Astrocyte of the cerebellum (primary cell): ENCODE results near the gene CLSTN2.

Experiments
- DNase-seq: peaks from one replicate; pipeline ENCODE4 v3.0.0-alpha.2; 2011; ENCODE audit warnings: low read depth
- H3K4me3 ChIP-seq: 2 replicates; pipeline ENCODE4 v1.5.1; 2011; ENCODE audit warnings: mild to moderate bottlenecking, low read depth, low read length, moderate library complexity
- CTCF ChIP-seq: IDR thresholded peaks from 2 replicates; pipeline ENCODE4 v1.5.1; 2012; ENCODE audit warnings: low read length, low read depth, moderate library complexity, mild to moderate bottlenecking; ENCODE audit errors: missing control alignments
- in situ Hi-C: cut with HindIII; loops from 2 replicates; pipeline ENCODE4 v1.10.0; 2017; ENCODE audit warnings: low sequenced_read_pairs

Gene CLSTN2

GRCh38 chr3:139948898-139949297 lies 13.9 kb downstream of the CLSTN2 start:
- H3K4me3 ChIP-seq = no peak overlapping the region
- TF ChIP-seq CTCF = no peak
- in situ Hi-C loops = no loop called here
- no peak for DNase-seq

DNA sequence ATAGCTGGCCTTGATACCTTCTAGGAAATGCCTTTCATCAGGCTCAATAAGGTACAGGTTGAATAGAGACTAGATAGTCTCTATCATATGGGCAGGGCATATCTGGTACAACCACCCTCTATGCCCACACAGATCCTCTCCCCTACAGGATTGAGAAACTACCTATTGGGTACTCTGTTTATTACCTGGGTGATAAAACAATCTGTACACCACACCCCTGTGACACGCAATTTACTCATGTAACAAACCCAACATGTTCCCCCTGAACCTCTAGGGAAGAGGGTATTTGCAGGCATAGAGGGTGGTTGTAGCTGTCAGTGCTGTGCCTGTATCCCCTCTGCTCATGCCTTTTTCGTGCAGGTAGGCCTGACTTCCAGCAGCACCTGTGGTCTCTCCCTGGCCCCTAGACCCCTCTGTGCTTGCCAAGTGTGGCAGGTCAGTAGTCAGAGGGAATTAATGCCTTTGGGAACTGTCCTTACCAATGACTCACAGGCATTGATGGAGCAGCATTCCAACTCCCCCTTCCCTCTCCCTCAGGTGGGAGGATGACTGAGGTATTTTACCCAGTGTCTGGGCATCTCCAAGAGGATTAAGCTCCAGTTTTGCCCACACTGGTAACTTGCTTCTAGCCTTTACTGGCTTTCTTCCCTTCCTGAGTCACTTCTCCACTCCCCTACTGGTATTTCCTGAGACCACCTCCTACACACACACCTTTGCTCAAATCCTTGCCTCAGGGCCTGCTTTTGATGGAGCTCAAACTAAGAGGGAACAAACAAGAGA lies 18.3 kb downstream of the CLSTN2 start:
- no peak overlapping the region for H3K4me3 ChIP-seq
- in situ Hi-C loops = no loop called here
- no peak for DNase-seq
- TF ChIP-seq CTCF = no peak

DNA sequence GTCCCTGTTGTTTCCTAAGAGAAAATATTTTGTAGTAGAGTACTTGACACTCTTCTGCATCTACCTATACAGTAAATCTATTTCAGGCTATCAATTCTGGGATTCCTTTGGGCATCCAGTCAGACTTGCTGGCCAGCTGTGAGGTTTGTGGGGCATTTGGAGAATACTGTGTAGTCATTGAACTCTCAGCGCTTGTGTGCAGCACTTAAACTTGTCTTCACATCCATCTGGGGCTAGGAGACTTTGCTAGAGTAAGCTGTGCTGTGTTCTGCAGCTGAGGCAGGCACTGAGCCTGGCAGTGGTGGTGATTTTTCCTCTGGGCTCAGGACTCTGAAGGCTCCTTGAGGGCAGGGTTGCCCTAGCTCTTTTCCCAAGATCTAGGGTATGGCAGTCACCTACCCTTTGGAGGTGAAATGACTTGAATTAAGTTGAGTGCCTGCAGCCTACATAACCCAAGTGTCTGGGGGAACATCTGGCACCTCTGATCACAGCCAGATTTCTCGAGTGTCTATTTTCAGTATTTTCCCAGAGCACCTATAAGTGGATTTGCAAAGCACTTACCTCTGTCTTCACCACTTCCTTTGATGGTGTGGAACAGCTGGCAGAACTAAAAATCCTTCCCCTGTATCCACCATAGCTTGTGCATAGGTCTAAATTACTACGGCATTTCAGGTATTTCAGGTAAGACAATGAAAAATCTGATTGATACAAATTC lies 19.3 kb downstream of the CLSTN2 start:
- H3K4me3 ChIP-seq = no peak overlapping the region
- DNase-seq = no peak
- no peak for TF ChIP-seq CTCF
- in situ Hi-C loops = no loop called here

GRCh38 chr3:139957844-139958243 lies 22.9 kb downstream of the CLSTN2 start:
- no peak overlapping the region for H3K4me3 ChIP-seq
- in situ Hi-C loops = no loop called here
- no peak for DNase-seq
- no peak for TF ChIP-seq CTCF

DNA sequence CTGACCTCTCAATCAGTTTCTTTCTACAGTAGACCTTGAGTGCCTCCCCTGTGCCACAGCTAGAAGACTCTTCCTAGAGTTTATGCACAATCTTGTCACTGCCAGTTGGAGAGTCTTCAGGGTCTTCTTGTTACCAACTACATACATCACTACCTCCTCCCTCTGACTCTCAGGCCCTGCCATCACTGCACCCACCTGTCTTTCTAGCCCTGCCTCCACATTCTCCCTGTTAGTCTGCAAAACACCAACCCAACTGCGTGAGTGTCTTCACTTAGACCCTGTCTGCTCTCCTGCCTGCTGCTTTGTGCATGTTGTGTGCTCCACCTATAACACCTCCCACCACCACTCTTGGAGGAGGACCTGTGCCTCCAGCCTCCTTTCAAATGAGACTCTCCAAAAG lies 34.4 kb downstream of the CLSTN2 start:
- in situ Hi-C loops = no loop called here
- DNase-seq = no peak
- no peak for TF ChIP-seq CTCF
- H3K4me3 ChIP-seq = no peak overlapping the region

GRCh38 chr3:139970526-139970925 lies 35.5 kb downstream of the CLSTN2 start:
- in situ Hi-C loops = no loop called here
- no peak for TF ChIP-seq CTCF
- H3K4me3 ChIP-seq = no peak overlapping the region
- no peak for DNase-seq
